Prostate gland (tissue), 2 donors: ENCODE data around the gene SLC17A7.

Source experiments
- CTCF ChIP-seq, 4 experiments: fragments of 200-600 bp in 2 of 4; fragments of 450-650 bp in 2 of 4; sonication (generic) in 2 of 4; IDR thresholded peaks; 1 replicate in 3 of 4; 2 replicates in 1 of 4; pipeline ENCODE4 v1.5.1; 2016 to 2019; ENCODE audit warnings: antibody characterized with exemption in 4 of 4, mild to moderate bottlenecking in 2 of 4, moderate library complexity in 2 of 4
- POLR2A ChIP-seq: fragments of 450-650 bp; IDR thresholded peaks from one replicate; pipeline ENCODE4 v1.6.1; 2016; ENCODE audit warnings: antibody characterized with exemption, mild to moderate bottlenecking

- TF ChIP-seq CTCF (IDR thresholded peaks at IDR 0.05), result no peak
- TF ChIP-seq POLR2A, result no peak
Measured at GRCh38 chr19:49430678-49431329, 10.5 kb downstream of the SLC17A7 start.
